GM12892 (cell line): ENCODE data around the gene TRIL.

Experiments used
- DNase-seq: peaks from one replicate; pipeline ENCODE4 v3.0.0; 2011; ENCODE audit not compliant: insufficient read length
- FAIRE-seq: peaks from 2 replicates; lab custom pipeline; 2011; peaks lifted over from hg19 to GRCh38; lab: Jason Lieb, UNC
- POLR2A ChIP-seq: IDR thresholded peaks from 2 replicates; pipeline ENCODE4 v1.6.1; 2011; ENCODE audit warnings: low read depth, low read length, control low read depth
- POLR2AphosphoS5 ChIP-seq: IDR thresholded peaks from 2 replicates; pipeline ENCODE4 v1.6.1; 2011; ENCODE audit warnings: low read depth, low read length, control low read depth
- TAF1 ChIP-seq: IDR thresholded peaks from 2 replicates; pipeline ENCODE4 v1.6.1; 2011; ENCODE audit warnings: low read depth, mild to moderate bottlenecking, control low read depth, low read length, borderline replicate concordance

TRIL gene

DNA sequence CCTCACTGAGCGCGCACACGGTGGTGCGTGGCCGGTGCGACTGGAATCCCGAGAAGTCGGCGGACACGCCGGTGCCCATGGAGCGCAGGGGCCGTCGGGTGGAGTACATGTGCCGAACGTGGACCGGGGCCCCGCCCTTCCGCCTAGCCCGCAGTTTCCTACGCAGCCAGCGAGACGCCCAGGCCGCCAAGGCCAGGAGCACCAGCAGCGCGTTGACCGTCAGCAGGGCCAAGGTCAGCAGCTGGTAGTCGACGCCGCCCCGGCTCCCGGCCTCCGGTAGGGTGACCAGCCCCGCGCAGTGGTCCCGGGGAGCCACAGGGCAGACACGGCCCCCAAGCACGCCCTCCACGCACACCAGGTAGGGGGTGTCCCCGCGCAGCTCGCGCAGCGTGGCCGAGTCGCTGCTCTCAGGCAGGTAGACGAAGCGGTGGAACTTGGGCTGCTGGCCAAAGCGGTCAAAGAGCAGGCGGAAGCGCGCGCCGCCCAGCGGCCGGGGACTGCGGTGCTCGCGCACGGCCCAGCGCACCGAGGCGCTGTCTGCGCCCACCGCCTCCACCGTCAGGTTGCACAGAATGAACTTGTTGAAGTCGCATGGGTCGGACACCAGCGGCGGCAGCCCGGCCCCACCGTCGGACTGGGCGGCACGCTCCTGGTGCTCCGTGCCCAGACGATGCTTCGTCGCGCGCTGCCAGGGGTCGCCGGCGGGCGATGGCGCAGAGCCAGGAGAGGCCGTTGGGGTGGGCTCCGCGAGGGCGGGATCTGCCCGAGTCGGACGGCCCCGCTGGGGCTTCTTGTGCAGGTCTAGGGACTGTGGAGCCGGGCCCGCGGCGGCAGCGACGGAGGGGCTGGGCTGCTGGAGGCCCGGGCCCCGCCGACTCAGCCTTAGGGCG, 2.2 kb downstream of the TRIL start:
- FAIRE-seq: no peak
- peak; percentile 38 for DNase-seq
- TF ChIP-seq POLR2A (no peak), POLR2AphosphoS5 (no peak), TAF1 (no peak)

DNA sequence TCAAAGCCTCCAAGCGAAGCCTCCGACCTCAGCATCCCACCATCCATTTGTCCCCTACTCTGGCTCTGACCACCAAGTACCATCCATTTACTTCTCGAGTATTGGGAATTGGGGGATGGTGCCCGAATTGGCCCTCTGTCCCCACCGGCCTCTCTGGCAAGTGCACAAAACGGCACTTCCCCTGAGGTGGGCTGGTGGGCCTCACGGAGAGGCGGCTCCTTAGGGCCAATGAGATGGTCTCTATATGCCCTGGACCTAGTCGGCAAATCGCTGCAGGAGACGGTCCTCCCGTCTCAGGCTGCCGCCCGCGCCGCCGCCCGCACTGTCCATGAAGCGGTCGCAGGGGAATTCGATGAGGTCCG, 2.8 kb downstream of the TRIL start:
- no peak for TF ChIP-seq TAF1
- TF ChIP-seq POLR2A: no peak
- no peak for TF ChIP-seq POLR2AphosphoS5
- FAIRE-seq: no peak
- DNase-seq: no peak

GRCh38 chr7:28954946-28955345, 3.2 kb downstream of the TRIL start:
- no peak for FAIRE-seq
- DNase-seq: no peak
- TF ChIP-seq TAF1: no peak
- no peak for TF ChIP-seq POLR2AphosphoS5
- no peak for TF ChIP-seq POLR2A

- FAIRE-seq (no peak), DNase-seq (no peak)
- no peak for TF ChIP-seq POLR2AphosphoS5
- TF ChIP-seq TAF1: no peak
- no peak for TF ChIP-seq POLR2A
Measured at GRCh38 chr7:28954471-28954870, 3.7 kb downstream of the TRIL start.

DNA sequence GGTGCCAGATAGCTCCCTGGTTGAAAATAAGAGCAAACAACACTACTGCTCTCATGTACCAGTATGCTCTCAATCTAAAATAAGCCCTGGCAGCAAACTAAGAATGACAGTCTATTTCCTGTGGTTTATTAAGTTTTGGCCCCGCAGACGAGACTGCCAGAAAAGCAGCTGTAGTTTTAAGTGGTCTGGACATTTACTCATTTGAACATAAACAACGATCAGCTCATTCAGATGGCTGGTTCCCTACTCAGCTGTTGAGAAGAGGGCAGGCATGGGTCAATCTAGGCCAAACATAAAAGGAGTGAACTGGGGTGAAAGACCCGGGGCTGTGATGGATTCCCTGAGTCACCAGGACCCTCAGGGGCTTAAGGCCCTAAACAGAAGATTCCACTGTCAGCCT, 4.5 kb downstream of the TRIL start:
- TF ChIP-seq TAF1 (no peak), POLR2AphosphoS5 (no peak), POLR2A (no peak)
- DNase-seq (no peak), FAIRE-seq (no peak)

GRCh38 chr7:28942168-28942567, 16.0 kb downstream of the TRIL start:
- DNase-seq (no peak), FAIRE-seq (no peak)
- TF ChIP-seq TAF1 (no peak), POLR2AphosphoS5 (no peak), POLR2A (no peak)

GRCh38 chr7:28941633-28942032, 16.5 kb downstream of the TRIL start:
- TF ChIP-seq POLR2AphosphoS5 (no peak), POLR2A (no peak), TAF1 (no peak)
- no peak for FAIRE-seq
- no peak for DNase-seq

- TF ChIP-seq TAF1 (no peak), POLR2AphosphoS5 (no peak), POLR2A (no peak)
- no peak for DNase-seq
- FAIRE-seq: no peak
Measured at GRCh38 chr7:28940741-28941384, 17.3 kb downstream of the TRIL start.

GRCh38 chr7:28939844-28940544, 18.1 kb downstream of the TRIL start:
- FAIRE-seq: no peak

GRCh38 chr7:28939367-28939766, 18.8 kb downstream of the TRIL start:
- no peak for TF ChIP-seq POLR2A
- no peak for TF ChIP-seq TAF1
- no peak for TF ChIP-seq POLR2AphosphoS5
- FAIRE-seq (no peak), DNase-seq (no peak)

More at GRCh38 chr7:28939844-28940544, 18.1 kb downstream of the TRIL start:
- DNase-seq: no peak
- TF ChIP-seq POLR2A (no peak), POLR2AphosphoS5 (no peak), TAF1 (no peak)

DNA sequence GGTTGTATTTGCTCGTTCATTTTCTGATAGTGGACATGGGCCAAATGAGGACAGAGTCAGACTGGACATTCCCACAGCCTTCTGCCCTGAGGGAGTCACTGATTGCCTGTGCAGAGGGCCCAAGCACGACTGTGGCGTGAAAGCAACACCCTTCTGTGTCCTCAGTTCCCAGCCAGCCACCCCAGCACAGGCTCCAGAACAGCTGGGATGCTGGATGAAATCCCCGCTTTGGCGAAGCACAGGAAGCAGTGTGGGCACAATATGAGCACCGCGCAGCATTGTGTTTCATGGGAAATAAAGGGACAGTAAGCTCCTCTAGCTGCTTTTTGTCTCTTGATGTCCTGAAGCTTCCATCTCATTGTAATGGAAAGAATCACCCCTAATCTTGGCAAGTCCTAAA, 20.5 kb downstream of the TRIL start:
- TF ChIP-seq POLR2A: no peak
- TF ChIP-seq POLR2AphosphoS5: no peak
- no peak for DNase-seq
- FAIRE-seq: no peak

GRCh38 chr7:28937103-28937502, 21.0 kb downstream of the TRIL start:
- DNase-seq (no peak), FAIRE-seq (no peak)
- TF ChIP-seq POLR2A (no peak), TAF1 (no peak), POLR2AphosphoS5 (no peak)
